Mesenteric fat pad (tissue), 1 donor: ENCODE measurements around the gene PBX4. TPM values are rescaled to one million over a fixed set of nuclear protein-coding genes. Genes with fewer than 3 reads are reported as not detected.

Source experiments
- DNase-seq: peaks from one replicate; pipeline ENCODE4 v3.0.0-alpha.2; 2020; ENCODE audit warnings: low spot score
- total RNA-seq: library from RNA; stranded (reverse); fragmentation: NEBNext Ultra II Directional; extraction: Animal tissue kit (Norgen Biotek cat#: 25700); gene quantifications from one replicate; pipeline ENCODE4 v1.2.1, GENCODE V29; 2021
- donor health status: DM: yes; HTN: yes; CAD: no.

PBX4 gene
- total RNA-seq, 1 donor from 2014 or later = 2.0 TPM

DNA sequence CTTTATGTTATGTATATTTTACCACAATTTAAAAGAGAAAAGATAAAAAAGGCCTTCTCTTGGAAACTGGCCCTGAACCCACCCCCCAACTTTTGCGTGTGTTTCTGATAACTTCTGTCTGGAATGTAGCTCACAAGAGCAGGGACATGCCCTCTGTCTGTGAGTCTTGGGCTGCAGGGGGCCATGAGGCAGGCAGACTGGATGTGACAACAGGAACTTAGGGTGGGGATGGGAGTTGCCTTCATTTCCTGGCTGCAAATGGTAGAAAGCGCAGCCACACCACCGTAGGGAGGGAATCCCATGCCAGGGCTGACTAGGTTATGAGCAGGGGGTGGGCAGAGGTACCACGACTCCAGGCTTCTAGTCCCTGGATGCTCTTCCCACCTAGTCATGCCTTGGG is 58.6 kb downstream of the PBX4 start:
- DNase-seq = no peak

DNA sequence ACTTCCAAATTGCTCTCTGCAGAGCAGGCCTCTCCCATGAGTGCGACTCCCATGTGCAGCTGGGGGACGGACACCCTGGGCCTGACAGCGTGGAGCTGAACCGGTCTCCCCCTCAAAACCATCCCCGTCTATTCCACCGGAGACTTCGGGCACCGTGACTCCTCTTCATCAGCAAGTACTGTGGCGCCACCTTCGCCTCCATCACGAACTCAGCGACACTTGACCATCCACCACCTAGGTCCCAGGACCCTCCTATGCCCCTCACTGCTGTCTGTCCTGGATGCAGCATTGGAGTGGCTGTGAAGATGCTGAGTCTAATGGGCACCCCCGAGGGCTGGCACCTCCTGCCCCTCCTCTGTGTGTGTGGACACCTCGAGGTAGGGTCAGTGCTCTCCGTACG is 59.9 kb downstream of the PBX4 start:
- no peak for DNase-seq

GRCh38 chr19:19558055-19558454 is 60.4 kb downstream of the PBX4 start:
- DNase-seq = no peak

DNA sequence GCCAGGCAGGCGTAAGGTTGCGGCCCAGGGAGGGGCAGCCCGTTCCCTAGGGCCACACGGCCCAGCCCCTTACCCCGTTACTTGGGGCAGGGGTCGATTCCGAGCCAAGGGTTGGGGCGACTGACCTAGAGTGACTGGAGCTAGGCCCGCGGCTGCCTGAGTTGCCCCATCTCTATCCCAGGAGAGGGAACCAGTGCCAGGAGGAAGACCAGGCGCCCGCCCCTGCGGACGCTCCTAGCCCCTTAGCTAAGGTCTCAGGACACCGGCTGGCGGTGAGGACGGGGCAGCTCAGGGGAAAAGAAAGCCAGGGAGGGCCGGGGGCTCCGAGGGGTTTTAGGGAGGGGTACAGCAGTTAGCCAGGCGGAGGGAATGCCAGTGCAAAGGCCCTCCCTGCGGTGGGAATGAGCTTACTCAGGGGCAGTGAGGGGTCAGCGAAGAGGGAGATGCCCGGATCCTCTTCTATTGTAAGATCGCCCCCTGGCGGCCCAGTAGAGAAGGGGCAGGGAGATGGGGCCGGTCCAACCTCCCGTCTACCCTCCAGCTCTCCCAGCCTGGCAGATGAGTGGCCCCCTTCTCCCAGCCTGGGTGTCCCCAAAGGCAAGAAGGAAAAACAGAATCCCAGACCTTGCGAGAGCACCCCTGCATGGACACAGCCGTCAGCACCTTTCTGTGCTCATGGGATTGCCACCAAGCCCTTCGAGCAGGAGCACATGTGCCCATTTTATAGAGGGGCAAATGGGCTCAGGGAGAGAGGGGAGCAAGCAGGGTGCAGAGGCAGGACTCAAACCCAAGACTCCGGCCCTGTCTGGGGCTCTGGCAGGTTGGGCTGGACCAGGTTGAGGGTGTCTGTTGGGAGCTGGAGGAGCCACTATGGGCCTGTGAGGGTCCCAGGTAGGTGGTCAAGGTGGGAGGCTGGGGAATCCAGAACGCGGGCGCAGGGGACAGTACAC is 64.1 kb downstream of the PBX4 start:
- DNase-seq = no peak

GRCh38 chr19:19553670-19554069 is 64.8 kb downstream of the PBX4 start:
- DNase-seq = no peak

GRCh38 chr19:19552798-19553197 is 65.7 kb downstream of the PBX4 start:
- no peak for DNase-seq

- no peak for DNase-seq
Observed at GRCh38 chr19:19551853-19552192, 66.7 kb downstream of the PBX4 start.

DNA sequence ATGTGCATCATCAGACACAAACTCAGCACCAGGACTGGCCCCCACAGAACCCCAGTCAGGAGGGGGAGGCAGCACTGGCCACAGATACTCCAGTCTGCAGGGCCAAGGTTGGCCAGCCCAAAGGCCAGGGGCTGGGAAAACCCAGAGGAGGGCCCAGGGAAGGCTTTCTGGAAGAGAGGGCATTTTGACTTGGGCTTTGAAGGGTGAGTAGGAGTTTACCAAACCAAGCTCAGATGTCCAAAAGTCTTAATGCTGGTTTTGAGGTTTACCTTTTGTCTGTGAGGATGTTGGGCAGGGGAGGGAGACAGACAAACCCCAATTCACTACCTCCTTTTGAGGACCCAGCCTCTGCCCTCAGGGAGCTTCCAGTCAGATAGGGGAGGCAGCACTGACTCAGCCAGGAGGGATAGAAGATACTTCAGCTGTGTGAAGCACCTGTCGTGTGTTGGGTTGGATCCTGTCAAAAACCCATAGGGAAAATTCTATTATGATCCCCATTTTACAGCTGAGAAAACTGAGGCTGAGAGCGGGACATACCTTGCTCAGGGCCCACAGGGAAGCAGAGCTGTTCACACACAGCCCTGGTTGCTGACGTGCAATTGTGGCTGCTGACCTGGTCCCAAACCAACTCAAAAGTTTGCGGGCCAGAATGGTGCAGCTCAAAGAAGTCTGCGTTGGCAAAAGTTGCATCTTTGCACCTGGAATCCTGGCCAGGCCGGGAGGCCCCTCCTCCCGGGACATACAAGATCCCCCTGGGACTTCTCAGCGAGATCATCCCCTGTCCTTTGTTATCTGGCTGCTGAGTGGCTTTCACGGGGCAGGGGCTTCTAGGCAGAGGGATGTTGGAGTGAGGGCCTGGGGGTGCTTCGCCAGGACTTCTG is 67.3 kb downstream of the PBX4 start:
- no peak for DNase-seq

- no peak for DNase-seq
Observed at GRCh38 chr19:19550485-19550929, 68.0 kb downstream of the PBX4 start.

GRCh38 chr19:19549804-19550464 is 68.6 kb downstream of the PBX4 start:
- no peak for DNase-seq

DNA sequence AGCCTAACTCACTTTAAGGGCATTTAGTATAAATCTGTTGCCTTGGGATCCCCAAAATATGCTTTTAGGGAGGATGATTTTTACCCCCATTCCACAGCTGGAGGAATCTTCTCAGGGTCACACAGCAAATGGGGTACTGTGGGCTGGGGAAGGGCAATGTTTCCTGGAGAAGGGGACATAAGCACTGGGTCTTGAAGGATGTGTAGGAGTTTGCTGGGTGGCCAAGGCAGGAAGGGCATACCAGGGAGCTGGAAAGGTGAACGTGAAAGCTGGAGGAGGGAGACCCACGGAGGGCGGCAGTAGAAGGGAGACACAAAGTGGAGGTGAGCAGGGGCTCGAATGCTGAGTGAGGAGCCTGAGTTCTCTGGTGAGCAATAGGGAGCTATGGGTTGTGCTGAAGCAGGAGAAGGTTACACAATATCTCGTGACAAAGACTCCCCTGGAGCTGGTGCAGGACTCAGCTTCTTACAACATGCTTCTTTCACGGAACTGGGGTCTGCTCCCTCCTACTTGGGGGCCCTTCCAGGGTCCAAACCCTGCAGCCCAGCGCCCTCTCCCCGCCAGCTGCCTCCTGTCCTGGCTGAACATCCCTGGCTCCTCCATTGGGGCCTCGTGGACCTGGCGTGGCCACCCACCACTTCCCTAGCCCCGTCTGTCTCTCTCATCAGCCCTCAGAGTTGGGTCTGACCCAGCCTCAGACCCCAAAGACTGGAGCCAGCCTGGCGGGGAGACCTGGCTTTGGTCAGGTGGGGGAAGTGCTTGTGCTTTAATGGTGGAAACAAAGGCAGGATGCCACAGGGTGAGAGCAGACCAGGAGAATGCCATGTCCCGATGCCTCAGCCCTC is 69.3 kb downstream of the PBX4 start:
- DNase-seq = no peak

DNA sequence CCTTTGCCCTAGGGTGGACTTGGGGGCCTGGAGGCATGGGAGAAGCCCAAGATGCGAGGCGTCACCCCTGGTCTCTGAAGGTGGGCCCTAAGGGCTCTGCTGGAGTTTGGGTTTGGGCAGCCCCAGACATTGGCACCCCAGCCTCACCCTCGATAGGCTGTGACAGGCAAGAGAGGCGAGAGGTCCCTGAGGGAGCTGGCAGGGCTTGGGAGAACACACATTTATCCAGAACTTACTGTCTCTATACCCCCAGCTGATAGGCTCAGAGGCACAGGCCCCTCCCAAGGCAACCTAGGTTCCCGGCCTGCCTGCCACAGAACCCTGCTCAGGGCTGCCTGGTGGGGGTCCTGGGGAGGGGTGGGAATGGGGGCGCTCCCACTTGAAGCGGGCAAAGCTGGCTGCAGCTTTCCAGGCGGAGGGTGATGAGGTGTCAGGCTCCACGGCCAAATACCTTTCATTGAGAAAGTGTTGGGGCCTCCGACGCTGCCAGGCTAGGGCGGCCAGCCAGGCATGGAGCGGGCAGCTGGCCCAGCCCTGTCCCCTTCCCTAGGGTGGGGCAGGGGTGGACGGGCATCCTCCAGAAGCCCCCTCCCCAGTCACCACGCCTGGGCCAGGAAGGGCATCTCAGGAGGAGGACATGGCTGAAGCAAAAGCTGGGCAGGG is 70.7 kb downstream of the PBX4 start:
- DNase-seq = no peak

DNA sequence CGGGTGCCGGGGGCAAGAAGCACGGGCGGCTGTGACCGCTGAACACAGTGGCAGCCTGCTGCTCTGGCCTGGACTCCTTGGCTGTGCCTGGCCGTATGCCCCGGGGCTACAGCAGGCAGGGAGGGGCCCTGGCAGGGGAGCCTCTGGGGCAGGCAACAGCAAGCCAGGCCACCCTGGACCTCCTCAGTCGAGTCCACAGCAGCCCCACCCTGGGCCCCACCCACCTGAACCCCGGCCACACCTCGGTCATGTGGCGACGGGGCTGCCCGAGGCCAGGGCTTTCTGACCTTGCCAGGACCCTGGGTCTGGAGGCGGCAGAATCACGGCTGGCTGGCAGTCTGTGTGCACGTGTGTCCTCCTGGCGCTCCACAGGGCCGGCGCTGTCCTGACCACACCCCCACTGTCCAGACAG is 71.7 kb downstream of the PBX4 start:
- DNase-seq = no peak

GRCh38 chr19:19545707-19546106 is 72.8 kb downstream of the PBX4 start:
- no peak for DNase-seq

- DNase-seq = no peak
Observed at GRCh38 chr19:19544954-19545591, 73.4 kb downstream of the PBX4 start.

GRCh38 chr19:19544257-19544953 is 74.1 kb downstream of the PBX4 start:
- no peak for DNase-seq

GRCh38 chr19:19543640-19544039 is 74.8 kb downstream of the PBX4 start:
- no peak for DNase-seq

- DNase-seq = no peak
Observed at GRCh38 chr19:19543101-19543500, 75.4 kb downstream of the PBX4 start.

DNA sequence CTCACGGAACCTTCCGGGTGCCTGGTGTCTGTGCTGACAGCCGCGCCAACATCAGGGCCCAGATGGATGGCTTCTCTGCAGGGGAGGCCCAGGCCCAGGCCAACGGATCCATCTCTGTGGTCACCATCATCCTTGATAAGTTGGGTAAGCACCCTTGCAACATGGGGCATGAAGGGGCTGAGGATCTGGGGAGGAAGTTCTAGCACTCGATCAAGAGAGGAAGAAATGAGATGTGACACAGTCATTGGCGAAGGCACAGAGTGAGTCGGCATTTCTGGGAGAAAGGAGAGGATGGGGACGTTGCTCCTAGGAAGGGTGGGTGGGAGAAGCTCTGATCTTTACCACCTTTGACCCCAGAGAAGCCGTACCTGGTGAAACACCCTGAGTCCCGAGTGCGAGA is 76.0 kb downstream of the PBX4 start:
- DNase-seq = no peak
